SK-N-SH (cell line): Measurements from ENCODE around the gene ZBTB33. TPM values are rescaled to one million over a fixed set of nuclear protein-coding genes. Genes with fewer than 3 reads are reported as not detected.

Source experiments
- CTCF ChIA-PET: fragments of 300-600, 350-600 bp; formaldehyde crosslinking; extraction: SDS; loops from one replicate; lab custom pipeline; 2021; lab: Yijun Ruan, JAX
- POLR2A ChIA-PET: fragments of 350-600 bp; sonication (Branson Sonifier 250); formaldehyde crosslinking; extraction: SDS; loops from one replicate; lab custom pipeline; 2020; ENCODE audit warnings: antibody characterized with exemption, inconsistent platforms; lab: Yijun Ruan, JAX
- DNase-seq: peaks from one replicate; pipeline ENCODE4 v3.0.0; 2012
- H2AFZ ChIP-seq: fragments of 200-600 bp; sonication (generic); 2 replicates; pipeline ENCODE4 v1.8.1; 2016; ENCODE audit warnings: antibody characterized with exemption, mild to moderate bottlenecking, low read depth
- H3F3A ChIP-seq: fragments of 200-600 bp; sonication (generic); replicated peaks from 2 replicates; pipeline ENCODE3; 2016; ENCODE audit warnings: antibody characterized with exemption, mild to moderate bottlenecking; ENCODE audit not compliant: insufficient read depth
- H3K27ac ChIP-seq, 2 experiments: fragments of 200-500 bp in 1 of 2; fragments of 200-600 bp in 1 of 2; sonication (Bioruptor generic) in 1 of 2; sonication (generic), shearing (Covaris generic) in 1 of 2; 2 replicates each; pipeline versions ENCODE4 v1.5.1 to v1.6.1; 2014 to 2016; ENCODE audit warnings: low read depth in 2 of 2, inconsistent platforms in 1 of 2, low read length in 1 of 2, mild to moderate bottlenecking in 1 of 2, mixed read lengths in 1 of 2
- H3K27me3 ChIP-seq: fragments of 200-600 bp; sonication (generic), shearing (Covaris generic); 2 replicates; pipeline ENCODE4 v1.6.1; 2016; ENCODE audit warnings: mixed run types; ENCODE audit not compliant: insufficient read depth
- H3K36me3 ChIP-seq, 2 experiments: fragments of 200-500 bp in 1 of 2; fragments of 200-600 bp in 1 of 2; sonication (Bioruptor generic) in 1 of 2; sonication (generic) in 1 of 2; replicated peaks in 1 of 2; 2 replicates each; pipeline versions ENCODE3 to v1.5.1; 2014 to 2016; ENCODE audit warnings: low read length in 1 of 2, mild to moderate bottlenecking in 1 of 2; ENCODE audit not compliant: insufficient read depth in 2 of 2, control insufficient read depth in 1 of 2
- H3K4me1 ChIP-seq, 2 experiments: fragments of 200-500 bp in 1 of 2; fragments of 200-600 bp in 1 of 2; sonication (Bioruptor generic) in 1 of 2; sonication (generic), shearing (Covaris generic) in 1 of 2; 2 replicates each; pipeline versions ENCODE4 v1.5.1 to v1.6.1; 2014 to 2016; ENCODE audit warnings: low read depth in 1 of 2, low read length in 1 of 2, mixed run types in 1 of 2; ENCODE audit not compliant: insufficient read depth in 2 of 2, control insufficient read depth in 1 of 2
- H3K4me2 ChIP-seq: fragments of 200-600 bp; sonication (generic), shearing (Covaris generic); 2 replicates; pipeline ENCODE4 v1.6.1; 2017; ENCODE audit warnings: mixed run types
- H3K4me3 ChIP-seq, 2 experiments: fragments of 200-500 bp in 1 of 2; fragments of 200-600 bp in 1 of 2; sonication (Bioruptor generic) in 1 of 2; sonication (generic), shearing (Covaris generic) in 1 of 2; 2 replicates each; pipeline versions ENCODE4 v1.5.1 to v1.8.1; 2014 to 2016; ENCODE audit warnings: low read depth in 2 of 2, inconsistent platforms in 1 of 2, low read length in 1 of 2, mild to moderate bottlenecking in 1 of 2, mixed read lengths in 1 of 2, moderate library complexity in 1 of 2
- H3K79me2 ChIP-seq: fragments of 200-600 bp; sonication (generic); 2 replicates; pipeline ENCODE4 v1.8.1; 2017; ENCODE audit warnings: mild to moderate bottlenecking; ENCODE audit not compliant: insufficient read depth
- H3K9ac ChIP-seq: fragments of 200-600 bp; sonication (generic); 2 replicates; pipeline ENCODE4 v1.6.1; 2017; ENCODE audit warnings: mixed run types
- H3K9me2 ChIP-seq: fragments of 200-600 bp; sonication (generic); 2 replicates; pipeline ENCODE4 v1.6.1; 2017; ENCODE audit warnings: mixed run types
- H3K9me3 ChIP-seq: fragments of 200-600 bp; sonication (generic); 2 replicates; pipeline ENCODE4 v1.6.1; 2017; ENCODE audit warnings: mixed run types, mild to moderate bottlenecking, moderate library complexity
- H4K20me1 ChIP-seq: fragments of 200-600 bp; sonication (generic); 2 replicates; pipeline ENCODE4 v1.6.1; 2017; ENCODE audit warnings: mild to moderate bottlenecking, mixed run types; ENCODE audit not compliant: insufficient read depth
- ELF1 ChIP-seq: IDR thresholded peaks from 2 replicates; pipeline ENCODE4 v1.4.0; 2012
- EP300 ChIP-seq, 2 experiments: IDR thresholded peaks; 2 replicates each; pipeline versions ENCODE4 v1.4.0 to v1.6.1; 2012; ENCODE audit warnings: borderline replicate concordance in 1 of 2, low read depth in 1 of 2, low read length in 1 of 2
- FOSL2 ChIP-seq: IDR thresholded peaks from 2 replicates; pipeline ENCODE4 v1.4.0; 2012; ENCODE audit warnings: low read depth, mild to moderate bottlenecking, moderate library complexity, borderline replicate concordance
- FOXM1 ChIP-seq: IDR thresholded peaks from 2 replicates; pipeline ENCODE4 v1.4.0; 2012; ENCODE audit warnings: low read depth, mild to moderate bottlenecking
- GATA2 ChIP-seq: sonication (generic); formaldehyde crosslinking; IDR thresholded peaks from 2 replicates; pipeline ENCODE4 v1.5.0; 2020; ENCODE audit warnings: mild to moderate bottlenecking, missing genetic modification reagents
- IRF3 ChIP-seq: fragments of 150-350 bp; IDR thresholded peaks from 2 replicates; pipeline ENCODE4 v1.6.1; 2016; ENCODE audit warnings: mild to moderate bottlenecking, low read depth, low read length
- JUND ChIP-seq: IDR thresholded peaks from 2 replicates; pipeline ENCODE4 v1.4.0; 2012
- MXI1 ChIP-seq: IDR thresholded peaks from 2 replicates; pipeline ENCODE4 v1.6.1; 2012; ENCODE audit warnings: mild to moderate bottlenecking, low read depth, low read length, improper control_type of control experiment
- NFIC ChIP-seq: IDR thresholded peaks from 2 replicates; pipeline ENCODE4 v1.4.0; 2012; ENCODE audit warnings: borderline replicate concordance
- POLR2AphosphoS5 ChIP-seq: IDR thresholded peaks from 2 replicates; pipeline ENCODE4 v1.6.1; 2012; ENCODE audit warnings: low read depth, low read length
- RAD21 ChIP-seq: IDR thresholded peaks from 2 replicates; pipeline ENCODE4 v1.6.1; 2012; ENCODE audit warnings: mild to moderate bottlenecking, low read length
- RCOR1 ChIP-seq: fragments of 150-350 bp; IDR thresholded peaks from 2 replicates; pipeline ENCODE4 v1.6.1; 2017; ENCODE audit warnings: antibody characterized with exemption, low read length
- SIN3A ChIP-seq: IDR thresholded peaks from 2 replicates; pipeline ENCODE4 v1.6.1; 2012; ENCODE audit warnings: low read depth, mild to moderate bottlenecking, low read length, moderate library complexity, borderline replicate concordance
- SMC3 ChIP-seq: IDR thresholded peaks from 2 replicates; pipeline ENCODE4 v1.6.1; 2012; ENCODE audit warnings: low read depth, low read length, improper control_type of control experiment
- TEAD4 ChIP-seq: IDR thresholded peaks from 2 replicates; pipeline ENCODE4 v1.4.0; 2012; ENCODE audit warnings: mild to moderate bottlenecking, borderline replicate concordance; ENCODE audit not compliant: insufficient read depth
- WGBS: methylation state at CpG from one replicate; pipeline ENCODE4 v1.1.6; 2017; ENCODE audit warnings: low lambda C conversion rate; 5-methylcytosine and 5-hydroxymethylcytosine counted together
- polyA plus RNA-seq, 3 experiments: library from polyadenylated mRNA; depleted of rRNA; stranded (reverse); fragments of >200 nt; gene quantifications; 2 replicates each; pipeline ENCODE4 v1.2.3, GENCODE V29; 2012
- TF ChIP-seq, protein P1 (sequence below): IDR thresholded peaks from 2 replicates; pipeline ENCODE4; 2012
- TF ChIP-seq, protein P2 (sequence below): IDR thresholded peaks from 2 replicates; pipeline ENCODE4 v1.4.0; 2012; ENCODE audit warnings: low read depth, borderline replicate concordance

Gene ZBTB33
- polyA plus RNA-seq, 1 of the 3 experiments (the other 2 are of a cell fraction): 1.2 TPM

GRCh38 chrX:120260369-120260768 lies 9.8 kb downstream of the ZBTB33 start:
- Histone ChIP-seq H3K4me1 (no peaks in the 10 kb centered on the region; a peak in 1 of 4 replicates), H3K79me2 (no peaks in the 10 kb centered on the region), H3K9me3 (no peaks in the 10 kb centered on the region), H3K4me2 (no peak overlapping the region), H3F3A (no peaks in the 10 kb centered on the region), H4K20me1 (no peaks in the 10 kb centered on the region), H3K9ac (no peak overlapping the region), H3K4me3 (no peak overlapping the region), H3K27me3 (no peaks in the 10 kb centered on the region; the same call in 1 of the 2 replicates), H3K9me2 (no peaks in the 10 kb centered on the region), H3K27ac (no peak overlapping the region), H3K36me3 (peaks cover 0 to 6% of the 10 kb centered on the region in 2 experiments), H2AFZ (no peak overlapping the region)
- 65% methylated on average over 3 of the region's 3 CpGs for WGBS
- ChIA-PET POLR2A (no interaction called here), CTCF (interaction anchor here (0.9 kb wide), 1 partner anchor 25 kb away, joined by 3 read pairs; no protein-coding TSS in a partner anchor)
- TF ChIP-seq JUND (no peak), EP300 (IDR thresholded peaks at IDR 0.05; ENCODE audit: borderline replicate concordance in 1 of 2, low read depth in 1 of 2, low read length in 1 of 2) (no peak), RAD21 (no peak), SMC3 (no peak), MXI1 (no peak), NFIC (no peak), GATA2 (CRISPR knock-in tag) (no peak), FOXM1 (no peak), TEAD4 (no peak), POLR2AphosphoS5 (no peak), RCOR1 (no peak), SIN3A (no peak), FOSL2 (no peak), IRF3 (no peak), ELF1 (no peak)
- TF ChIP-seq, protein P1, sequence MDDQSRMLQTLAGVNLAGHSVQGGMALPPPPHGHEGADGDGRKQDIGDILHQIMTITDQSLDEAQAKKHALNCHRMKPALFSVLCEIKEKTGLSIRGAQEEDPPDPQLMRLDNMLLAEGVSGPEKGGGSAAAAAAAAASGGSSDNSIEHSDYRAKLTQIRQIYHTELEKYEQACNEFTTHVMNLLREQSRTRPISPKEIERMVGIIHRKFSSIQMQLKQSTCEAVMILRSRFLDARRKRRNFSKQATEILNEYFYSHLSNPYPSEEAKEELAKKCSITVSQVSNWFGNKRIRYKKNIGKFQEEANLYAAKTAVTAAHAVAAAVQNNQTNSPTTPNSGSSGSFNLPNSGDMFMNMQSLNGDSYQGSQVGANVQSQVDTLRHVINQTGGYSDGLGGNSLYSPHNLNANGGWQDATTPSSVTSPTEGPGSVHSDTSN: no peak
- TF ChIP-seq, protein P2, sequence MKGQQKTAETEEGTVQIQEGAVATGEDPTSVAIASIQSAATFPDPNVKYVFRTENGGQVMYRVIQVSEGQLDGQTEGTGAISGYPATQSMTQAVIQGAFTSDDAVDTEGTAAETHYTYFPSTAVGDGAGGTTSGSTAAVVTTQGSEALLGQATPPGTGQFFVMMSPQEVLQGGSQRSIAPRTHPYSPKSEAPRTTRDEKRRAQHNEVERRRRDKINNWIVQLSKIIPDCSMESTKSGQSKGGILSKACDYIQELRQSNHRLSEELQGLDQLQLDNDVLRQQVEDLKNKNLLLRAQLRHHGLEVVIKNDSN: no peak
- no peak for DNase-seq
